GM18909 (cell line): Measurements from ENCODE around the gene CLCA2.

Experiments used
- ATAC-seq: cut with Tn5 transposase; IDR thresholded peaks from one replicate; pipeline ENCODE4 v1.9.1; 2021; ENCODE audit warnings: mild to moderate bottlenecking; ENCODE audit not compliant: unreplicated experiment, poor library complexity

CLCA2 gene

DNA sequence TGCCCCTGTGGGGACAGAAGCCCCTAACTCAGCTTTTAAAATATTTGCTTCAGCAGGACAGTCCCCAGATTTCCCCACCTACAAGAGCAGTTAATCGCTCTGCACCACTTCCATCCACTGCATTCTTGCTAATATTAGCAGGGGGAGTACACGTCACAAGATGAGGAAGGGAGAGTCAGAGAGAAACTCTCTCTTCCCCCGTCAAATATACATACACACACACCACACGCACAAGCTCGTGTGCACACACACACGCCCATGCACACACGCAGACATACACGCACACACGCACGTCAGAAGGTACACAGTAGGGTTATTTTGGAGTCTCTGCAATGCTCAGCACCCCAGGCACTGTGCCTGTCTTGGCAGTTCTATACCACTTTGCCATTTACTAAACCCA is 46.9 kb downstream of the CLCA2 start:
- peak; percentile 51 for ATAC-seq

DNA sequence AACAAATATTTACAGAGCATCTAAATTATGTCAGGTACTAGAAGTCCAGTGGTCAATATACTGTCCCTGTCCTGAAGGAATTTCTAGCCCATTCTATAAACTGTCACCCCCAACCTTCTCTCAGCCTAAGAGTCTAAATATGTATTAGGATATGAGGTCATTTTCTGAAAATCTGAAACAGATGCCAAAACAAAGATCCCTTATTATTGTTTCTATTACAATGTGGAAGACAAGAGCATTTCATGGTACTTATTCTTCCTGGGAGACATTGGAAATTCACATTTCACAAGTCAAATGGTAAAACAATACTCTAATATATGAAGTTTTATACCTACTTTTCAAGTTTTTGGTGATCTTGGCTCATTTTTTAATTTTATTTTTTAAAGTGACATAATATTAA is 47.3 kb downstream of the CLCA2 start:
- ATAC-seq: no peak

- no peak for ATAC-seq
These were observed 48.2 kb downstream of the CLCA2 start for GRCh38 chr1:86472152-86472551.

DNA sequence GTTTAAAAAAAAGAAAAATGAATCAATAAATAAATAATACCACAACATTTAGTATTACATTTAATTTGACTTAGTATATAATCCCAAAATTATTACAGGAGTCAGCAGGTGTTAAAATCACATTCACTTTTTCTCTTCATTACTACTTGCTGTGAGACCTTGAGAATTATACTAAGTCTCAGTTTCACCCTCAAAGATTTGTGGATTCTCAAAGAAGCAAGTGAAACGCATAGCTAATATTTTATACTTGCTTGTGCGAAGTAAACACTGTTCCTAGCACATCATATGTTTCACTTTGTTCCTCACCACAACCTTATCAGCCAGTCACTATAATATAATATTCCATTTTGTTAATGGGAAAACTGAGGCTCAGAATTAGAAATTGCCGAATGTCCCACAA is 48.8 kb downstream of the CLCA2 start:
- no peak for ATAC-seq

GRCh38 chr1:86477256-86477655 is 53.3 kb downstream of the CLCA2 start:
- ATAC-seq: no peak

- no peak for ATAC-seq
These were observed 53.7 kb downstream of the CLCA2 start for GRCh38 chr1:86477682-86478081.

DNA sequence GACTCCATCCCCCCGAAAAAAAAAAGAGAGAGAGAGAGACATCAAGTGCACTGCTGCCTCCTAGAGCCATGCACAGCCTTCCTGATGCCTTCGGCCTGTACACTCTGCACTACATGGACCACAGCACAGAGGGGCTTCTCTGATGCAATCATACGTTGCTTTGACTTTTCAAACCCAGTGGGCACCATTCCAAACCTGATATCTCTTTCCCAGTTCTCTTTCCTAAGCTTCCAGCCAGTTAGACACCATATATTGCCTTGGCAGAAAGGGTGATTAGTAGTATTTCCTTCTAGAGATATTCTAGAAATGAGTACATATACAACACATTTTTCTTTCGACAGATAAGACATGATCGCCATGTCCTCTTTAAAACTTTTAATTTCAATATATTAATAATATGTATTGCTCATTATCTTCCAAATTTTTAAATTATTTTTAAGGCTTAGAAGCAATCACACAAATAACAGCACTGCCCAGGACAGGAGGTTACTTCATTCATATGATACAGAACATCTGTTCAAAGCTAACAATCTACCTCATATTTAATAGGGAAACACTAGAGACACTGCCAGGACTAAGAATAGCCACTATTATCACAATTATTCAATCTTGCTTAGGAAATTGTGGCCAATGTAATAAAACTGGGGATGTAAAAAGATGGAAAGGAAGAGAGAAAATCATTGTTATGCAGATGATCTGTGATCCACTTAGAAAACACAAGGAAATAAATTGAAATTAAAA is 54.6 kb downstream of the CLCA2 start:
- no peak for ATAC-seq

DNA sequence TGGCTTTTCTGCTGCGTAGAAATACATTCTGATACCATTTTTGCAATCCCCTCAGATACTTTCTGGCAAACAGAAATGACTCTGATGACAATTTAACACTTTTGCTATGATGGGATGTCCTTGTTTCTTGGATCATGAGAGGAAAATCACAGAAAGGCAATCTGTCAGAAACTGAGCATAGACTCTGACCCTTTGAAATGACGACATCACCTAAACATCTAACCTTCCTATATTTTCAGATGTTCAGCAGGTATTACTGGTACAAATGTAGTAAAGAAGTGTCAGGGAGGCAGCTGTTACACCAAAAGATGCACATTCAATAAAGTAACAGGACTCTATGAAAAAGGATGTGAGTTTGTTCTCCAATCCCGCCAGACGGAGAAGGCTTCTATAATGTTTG is 58.0 kb downstream of the CLCA2 start:
- no peak for ATAC-seq

DNA sequence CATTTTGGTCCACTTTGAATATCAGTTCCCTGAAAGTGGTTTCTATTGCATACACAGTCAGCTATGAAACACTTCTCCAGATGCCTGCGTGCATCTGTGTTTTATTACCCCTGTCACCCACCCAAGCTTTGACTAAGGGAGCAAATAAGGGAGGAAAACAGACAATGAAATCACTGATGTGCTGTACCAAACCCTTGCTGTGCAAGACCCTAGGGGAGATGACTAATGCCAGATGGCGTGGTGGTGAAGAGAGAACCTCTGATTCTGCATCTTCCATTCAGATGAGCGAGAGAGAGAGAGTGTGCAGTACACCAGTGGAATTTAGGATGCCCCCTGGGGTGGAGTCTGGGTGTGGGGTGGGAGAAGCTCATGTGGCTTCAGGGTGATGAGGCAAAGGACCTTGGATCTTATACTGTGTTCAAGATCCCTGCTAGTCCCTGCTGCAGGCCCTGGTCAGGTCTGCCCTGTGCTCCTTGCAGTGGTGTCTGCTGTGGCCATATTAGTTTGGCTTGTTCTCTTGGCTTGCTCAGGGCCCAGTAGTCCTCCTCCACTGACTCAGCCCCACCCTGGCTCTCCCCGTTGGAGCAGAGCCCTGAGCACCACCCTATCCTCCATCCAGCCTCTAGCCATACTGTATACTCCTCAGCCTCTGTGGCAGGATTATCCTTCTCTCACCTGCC is 63.3 kb downstream of the CLCA2 start:
- ATAC-seq: no peak

- ATAC-seq: no peak
These were observed 63.8 kb downstream of the CLCA2 start for GRCh38 chr1:86487811-86488141.

- no peak for ATAC-seq
These were observed 65.4 kb downstream of the CLCA2 start for GRCh38 chr1:86489242-86489878.

DNA sequence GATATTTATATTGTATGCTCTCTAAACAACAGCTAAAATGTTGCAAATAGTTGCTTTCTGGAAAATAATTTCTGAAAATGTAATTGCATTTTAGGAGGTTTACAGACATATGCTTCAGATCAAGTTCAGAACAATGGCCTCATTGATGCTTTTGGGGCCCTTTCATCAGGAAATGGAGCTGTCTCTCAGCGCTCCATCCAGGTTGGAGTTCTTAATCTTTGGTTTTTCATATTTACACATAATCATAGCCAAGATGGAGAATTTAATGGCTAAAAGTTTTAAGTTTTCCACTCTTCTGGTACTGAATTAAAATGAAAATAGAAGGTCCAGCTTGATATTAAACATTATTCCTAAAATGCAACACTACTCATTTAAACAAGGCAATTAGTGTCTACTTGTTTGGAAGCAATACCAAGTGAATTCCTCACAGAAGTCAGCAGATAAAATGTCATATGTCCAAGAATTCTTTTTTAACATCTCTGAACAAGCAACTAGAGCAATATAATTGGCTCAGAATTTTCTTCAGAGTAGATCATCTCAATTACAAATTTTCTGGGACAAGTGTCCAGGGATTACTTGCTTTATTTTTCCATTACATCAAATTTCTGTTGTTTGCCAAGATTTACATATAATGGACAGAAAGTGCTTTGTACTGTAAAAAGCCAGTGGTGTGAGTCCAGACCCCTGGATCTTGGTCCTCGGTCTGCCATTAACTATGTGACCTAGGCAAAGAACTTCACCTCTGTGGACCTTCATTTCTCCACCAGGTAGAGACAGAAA is 67.4 kb downstream of the CLCA2 start:
- no peak for ATAC-seq

DNA sequence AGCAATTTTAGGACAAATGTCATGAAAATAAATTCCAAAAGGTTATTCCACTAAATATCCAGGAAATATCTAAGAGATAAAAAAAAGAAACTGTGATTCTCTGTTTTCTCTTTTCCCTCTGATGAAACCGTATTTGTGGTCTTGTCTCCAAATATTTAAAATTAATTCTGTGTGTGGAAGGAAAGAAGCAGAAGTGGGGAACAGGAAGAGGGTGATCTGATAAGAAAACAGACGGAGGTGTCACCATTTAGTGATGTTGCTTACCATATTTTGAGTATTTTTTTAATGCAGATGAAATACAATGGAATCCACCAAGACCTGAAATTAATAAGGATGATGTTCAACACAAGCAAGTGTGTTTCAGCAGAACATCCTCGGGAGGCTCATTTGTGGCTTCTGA is 74.3 kb downstream of the CLCA2 start:
- ATAC-seq: no peak

DNA sequence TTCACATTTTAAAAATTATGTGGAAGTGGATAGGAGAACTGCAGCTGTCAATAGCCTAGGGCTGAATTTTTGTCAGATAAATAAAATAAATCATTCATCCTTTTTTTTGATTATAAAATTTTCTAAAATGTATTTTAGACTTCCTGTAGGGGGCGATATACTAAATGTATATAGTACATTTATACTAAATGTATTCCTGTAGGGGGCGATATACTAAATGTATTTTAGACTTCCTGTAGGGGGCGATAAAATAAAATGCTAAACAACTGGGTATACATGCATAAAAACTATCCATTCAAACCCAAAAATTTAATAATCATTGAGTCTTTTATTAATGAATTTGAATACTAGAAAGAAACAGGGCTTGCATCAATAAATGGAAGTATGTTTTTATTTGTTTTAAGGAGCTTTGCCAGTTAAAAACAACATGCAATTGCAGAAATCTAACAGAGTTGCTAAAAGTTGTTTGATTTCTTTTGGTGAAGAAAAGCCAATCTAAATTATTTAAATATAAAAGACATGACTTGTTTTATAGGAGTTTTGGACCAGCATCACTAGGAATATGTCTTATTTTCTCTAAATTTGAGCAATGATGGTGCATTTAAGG is 76.1 kb downstream of the CLCA2 start:
- ATAC-seq: peak; percentile 57

GRCh38 chr1:86500714-86501113 is 76.7 kb downstream of the CLCA2 start:
- no peak for ATAC-seq

- peak; percentile 80 for ATAC-seq
These were observed 78.2 kb downstream of the CLCA2 start for GRCh38 chr1:86502125-86502646.

- ATAC-seq: peak; percentile 49
These were observed 78.9 kb downstream of the CLCA2 start for GRCh38 chr1:86502721-86503405.

- ATAC-seq: no peak
These were observed 79.6 kb downstream of the CLCA2 start for GRCh38 chr1:86503406-86504136.

DNA sequence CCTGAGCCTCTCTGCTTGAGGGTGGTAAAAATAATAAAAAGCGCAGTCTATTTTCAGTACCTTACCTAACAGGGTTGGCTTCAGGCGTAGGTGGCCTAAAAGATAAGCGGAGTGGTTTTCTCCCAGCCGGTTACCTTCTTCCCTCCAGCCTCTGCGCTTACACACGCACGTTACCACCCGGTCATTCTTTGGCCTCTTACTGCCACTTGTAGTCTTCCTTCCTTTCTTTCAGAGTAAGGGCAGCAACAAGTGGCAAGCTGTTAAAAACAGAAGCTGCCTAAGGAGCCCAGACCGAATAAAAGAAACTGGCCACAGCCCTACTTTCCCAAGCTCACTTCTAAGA is 80.1 kb downstream of the CLCA2 start:
- ATAC-seq: no peak
